Measurements from ENCODE around the gene MCRIP2. TPM values are rescaled to one million over a fixed set of nuclear protein-coding genes. Genes with fewer than 3 reads are reported as not detected.
A peak's percentile ranks its signal among the peaks of the same experiment; 100 is the strongest.

MCRIP2 gene
- total RNA-seq, 1 experiment from 2014 or later, result 3.3 TPM

DNA sequence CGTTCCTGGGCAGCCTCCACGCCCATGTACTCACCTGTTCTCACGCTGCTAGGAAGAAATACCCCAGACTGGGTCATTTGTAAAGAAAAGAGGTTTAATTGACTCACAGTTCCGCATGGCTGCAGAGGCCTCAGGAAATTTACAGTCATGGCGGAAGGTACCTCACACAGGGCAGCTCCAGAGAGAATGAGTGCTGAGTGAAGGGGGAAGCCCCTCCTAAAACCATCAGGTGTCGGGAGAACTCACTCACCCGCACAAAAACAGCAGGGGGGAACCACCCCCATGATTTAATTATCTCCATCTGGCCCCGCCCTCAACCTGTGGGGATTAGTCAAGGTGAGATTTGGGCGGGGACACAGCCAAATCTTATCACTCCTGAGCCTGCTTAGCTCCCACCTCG is 33.6 kb upstream of the MCRIP2 start:
- Histone ChIP-seq H3K4me1 (no peaks in the 10 kb centered on the region), H3K36me3 (no peaks in the 10 kb centered on the region), H3K4me3 (no peak overlapping the region), H3K9me3 (replicated peaks) (no peaks in the 10 kb centered on the region; the same call in 1 of the 2 replicates), H3K27me3 (no peaks in the 10 kb centered on the region), H3K27ac (no peak overlapping the region)
- DNase-seq, result no peak

DNA sequence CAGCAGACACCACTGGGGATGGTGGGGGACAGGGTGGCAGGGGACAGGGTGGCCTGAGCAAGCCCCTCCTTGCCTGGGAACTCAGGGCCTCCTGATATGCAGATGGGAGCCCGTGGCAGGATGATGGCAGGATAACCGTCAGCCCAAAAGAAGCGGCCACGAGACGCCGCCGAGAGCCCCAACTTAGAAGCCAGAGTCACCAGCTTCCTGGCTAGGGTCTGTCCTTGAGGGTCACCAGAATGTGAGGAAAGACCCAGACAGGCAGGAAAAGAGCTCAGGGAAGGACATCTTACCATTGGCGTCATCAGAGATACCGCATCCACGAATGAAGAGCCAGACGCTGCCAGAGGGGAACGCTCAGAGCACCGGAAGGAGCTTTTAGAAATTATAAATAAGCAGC is 32.3 kb upstream of the MCRIP2 start:
- Histone ChIP-seq H3K4me3 (no peak overlapping the region), H3K4me1 (no peaks in the 10 kb centered on the region), H3K36me3 (no peaks in the 10 kb centered on the region), H3K27me3 (no peaks in the 10 kb centered on the region), H3K9me3 (replicated peaks) (no peaks in the 10 kb centered on the region; the same call in 1 of the 2 replicates), H3K27ac (no peak overlapping the region)
- no peak for DNase-seq

- Histone ChIP-seq H3K4me1 (no peaks in the 10 kb centered on the region), H3K27me3 (no peaks in the 10 kb centered on the region), H3K4me3 (no peak overlapping the region), H3K36me3 (no peaks in the 10 kb centered on the region), H3K9me3 (replicated peaks) (no peaks in the 10 kb centered on the region; the same call in 1 of the 2 replicates), H3K27ac (no peak overlapping the region)
- DNase-seq, result no peak
Observed at GRCh38 chr16:609984-610383, 31.6 kb upstream of the MCRIP2 start.

DNA sequence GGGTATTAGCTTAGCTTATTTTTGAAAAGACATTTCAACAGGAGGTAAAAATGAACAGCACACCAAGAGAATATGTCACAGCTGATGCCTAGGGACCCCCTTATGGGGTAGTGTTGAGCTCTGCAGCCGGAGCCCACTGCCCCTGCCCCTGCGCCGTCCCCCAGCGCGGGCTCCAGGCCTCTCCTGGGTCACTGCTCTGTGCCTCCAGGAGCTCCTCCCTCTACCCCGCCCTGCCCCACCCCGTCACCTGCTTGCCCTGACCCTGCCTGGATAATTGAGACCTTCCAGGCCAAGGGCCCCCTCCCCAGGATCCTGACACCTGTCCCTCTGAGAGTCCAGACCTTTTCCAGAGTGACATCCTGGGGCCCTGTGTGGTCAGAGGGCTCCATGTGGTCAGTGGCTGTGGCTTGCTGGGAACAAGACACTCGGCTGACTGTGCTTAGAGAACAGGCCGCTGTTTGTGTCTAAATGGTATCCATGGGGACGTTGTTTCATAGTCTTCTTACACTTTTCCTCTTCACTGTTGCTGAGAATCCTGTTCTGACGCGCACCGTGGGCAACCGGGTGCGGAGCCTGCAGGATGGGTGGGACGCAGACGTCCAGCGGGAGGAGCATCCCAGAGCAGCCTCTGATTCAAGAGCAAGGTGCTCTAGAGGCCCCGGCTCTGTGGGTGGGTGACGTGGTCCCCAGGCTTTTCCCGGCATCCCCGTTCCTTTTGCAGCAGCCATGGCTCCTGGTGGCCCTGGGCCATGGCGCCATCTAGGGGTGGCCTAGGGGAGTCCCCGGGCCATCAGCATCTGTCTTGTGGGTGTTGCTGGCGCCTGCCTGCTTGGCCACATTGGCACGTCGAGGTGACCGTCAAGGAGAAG is 30.9 kb upstream of the MCRIP2 start:
- Histone ChIP-seq H3K4me1 (no peaks in the 10 kb centered on the region), H3K9me3 (replicated peaks) (no peaks in the 10 kb centered on the region; the same call in 1 of the 2 replicates), H3K36me3 (no peaks in the 10 kb centered on the region), H3K27ac (no peak overlapping the region), H3K4me3 (no peak overlapping the region), H3K27me3 (no peaks in the 10 kb centered on the region)
- DNase-seq, result peak; percentile 47 to 66

- Histone ChIP-seq H3K27ac (no peak overlapping the region), H3K27me3 (no peaks in the 10 kb centered on the region), H3K36me3 (no peaks in the 10 kb centered on the region), H3K4me3 (no peak overlapping the region), H3K4me1 (no peaks in the 10 kb centered on the region), H3K9me3 (replicated peaks) (no peaks in the 10 kb centered on the region)
- DNase-seq, result no peak
Observed at GRCh38 chr16:615122-615521, 26.5 kb upstream of the MCRIP2 start.

DNA sequence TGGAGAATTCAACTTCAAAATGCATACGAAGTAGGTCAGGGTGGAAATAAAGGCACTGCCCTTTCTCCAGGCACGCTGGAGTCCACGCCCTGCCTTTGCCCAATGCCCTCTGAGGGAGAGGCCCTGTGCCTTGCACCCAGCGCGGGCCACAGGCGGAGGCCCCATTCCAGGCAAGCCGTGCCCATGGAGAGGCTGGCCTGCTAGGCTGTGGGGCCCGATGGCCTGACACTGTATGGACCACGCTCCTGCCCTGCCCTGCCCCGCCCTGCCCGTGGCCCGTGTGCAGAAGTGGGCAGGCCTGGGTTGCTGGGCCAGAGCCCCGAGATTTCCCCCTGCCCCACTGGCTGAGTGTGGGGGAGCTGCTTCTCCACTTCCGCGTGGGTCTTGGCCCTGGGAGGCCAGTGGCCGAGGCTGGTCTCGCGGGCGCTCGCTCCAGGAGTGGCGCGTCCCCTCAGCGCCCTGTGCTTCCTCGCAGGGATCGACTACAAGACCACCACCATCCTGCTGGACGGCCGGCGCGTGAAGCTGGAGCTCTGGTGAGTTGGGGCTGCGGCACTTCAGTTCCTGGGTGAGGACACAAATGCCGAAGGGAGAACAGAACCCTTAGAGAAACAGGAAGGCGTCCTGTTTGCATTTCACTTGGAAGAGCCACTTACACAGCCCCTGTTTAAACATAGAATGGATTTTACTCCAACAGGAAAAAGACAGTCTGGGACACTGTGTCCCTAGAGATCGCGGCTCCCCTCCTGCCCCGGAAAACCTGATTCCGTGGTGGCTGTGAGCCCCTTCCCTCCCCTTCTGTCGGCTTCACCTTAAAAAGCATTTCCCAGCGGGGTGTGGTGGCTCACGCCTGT is 24.7 kb upstream of the MCRIP2 start:
- DNase-seq, result no peak
- Histone ChIP-seq H3K4me1 (no peaks in the 10 kb centered on the region), H3K36me3 (no peaks in the 10 kb centered on the region)

GRCh38 chr16:617855-618254 is 23.8 kb upstream of the MCRIP2 start:
- DNase-seq, result no peak

More for the DNA sequence above, 24.7 kb upstream of the MCRIP2 start:
- H3K4me3 ChIP-seq, result no peak overlapping the region
- H3K27me3 ChIP-seq, result no peaks in the 10 kb centered on the region
- H3K27ac ChIP-seq, result no peak overlapping the region
- H3K9me3 ChIP-seq (replicated peaks), result no peaks in the 10 kb centered on the region

DNA sequence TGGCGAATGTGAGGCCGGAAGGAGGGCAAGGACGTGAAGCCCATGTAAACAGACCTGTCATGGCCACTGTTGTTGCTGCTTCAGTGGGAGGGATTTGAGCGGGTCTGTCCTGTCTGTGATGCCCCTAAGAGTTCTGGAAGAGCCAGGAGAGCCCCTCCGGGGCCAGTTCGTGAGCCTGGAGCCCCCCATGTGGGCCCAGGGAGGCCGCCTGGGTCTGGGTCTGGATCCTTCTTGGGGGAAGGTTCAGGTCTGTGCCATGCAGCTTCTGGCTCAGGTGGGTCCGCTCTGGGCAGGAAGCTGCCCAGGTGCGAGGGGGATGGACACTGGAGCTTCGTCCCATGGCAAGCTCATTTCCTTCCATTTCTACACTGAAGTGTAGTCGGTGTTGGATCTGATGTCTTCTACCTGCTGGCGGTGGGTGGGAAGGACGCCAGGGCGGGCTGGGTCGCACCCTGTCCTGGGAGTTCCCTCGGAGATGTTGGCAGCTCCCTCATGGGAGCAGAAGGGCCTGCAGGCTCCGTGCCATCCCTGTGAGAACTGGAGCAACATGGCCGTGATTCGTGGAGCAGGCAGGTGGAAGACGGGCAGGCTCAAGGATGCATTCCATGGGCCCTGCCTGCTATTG is 22.0 kb upstream of the MCRIP2 start:
- Histone ChIP-seq H3K9me3 (replicated peaks) (no peaks in the 10 kb centered on the region), H3K27ac (no peak overlapping the region), H3K4me3 (no peak overlapping the region), H3K36me3 (no peaks in the 10 kb centered on the region), H3K4me1 (no peaks in the 10 kb centered on the region), H3K27me3 (no peaks in the 10 kb centered on the region)
- no peak for DNase-seq

More at GRCh38 chr16:617855-618254, 23.8 kb upstream of the MCRIP2 start:
- H3K27me3 ChIP-seq, result no peaks in the 10 kb centered on the region
- H3K9me3 ChIP-seq (replicated peaks), result no peaks in the 10 kb centered on the region
- H3K27ac ChIP-seq, result no peak overlapping the region
- H3K36me3 ChIP-seq, result no peaks in the 10 kb centered on the region
- no peak overlapping the region for H3K4me3 ChIP-seq
- no peaks in the 10 kb centered on the region for H3K4me1 ChIP-seq

- H3K36me3 ChIP-seq, result no peaks in the 10 kb centered on the region
- no peaks in the 10 kb centered on the region for H3K4me1 ChIP-seq
- H3K27me3 ChIP-seq, result no peaks in the 10 kb centered on the region
- no peak for DNase-seq
- no peaks in the 10 kb centered on the region for H3K9me3 ChIP-seq (replicated peaks)
- H3K27ac ChIP-seq, result no peak overlapping the region
- H3K4me3 ChIP-seq, result no peak overlapping the region
Observed at GRCh38 chr16:620700-621525, 20.7 kb upstream of the MCRIP2 start.

DNA sequence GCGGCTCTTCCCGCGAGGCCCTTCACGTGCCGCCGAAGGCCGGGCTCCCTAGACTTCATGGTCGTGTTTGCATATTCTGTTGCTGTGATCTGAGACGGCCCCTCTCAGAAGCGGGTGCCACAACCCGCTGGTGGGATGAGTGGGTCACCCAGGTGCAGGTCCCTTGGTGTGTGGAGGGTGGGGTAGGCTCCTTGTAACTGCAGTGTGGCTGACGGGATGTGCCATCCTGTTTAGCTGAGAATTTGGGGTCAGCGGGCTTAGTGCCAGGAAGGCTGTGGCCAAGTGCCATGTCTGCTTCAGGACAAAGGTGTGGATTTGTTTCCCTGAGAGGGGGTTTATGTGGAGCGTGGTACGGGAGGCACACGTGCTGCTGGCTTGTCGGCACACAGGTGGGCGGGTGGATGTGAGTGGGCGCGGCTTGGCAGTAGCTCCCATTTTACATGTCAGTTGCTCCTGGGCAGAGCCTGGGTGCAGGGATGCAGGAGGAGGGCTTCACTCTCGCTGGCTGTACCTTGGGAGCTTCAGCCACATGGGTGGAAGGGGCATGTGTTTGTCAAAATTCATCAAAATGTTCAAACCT is 20.0 kb upstream of the MCRIP2 start:
- DNase-seq, result no peak
- H3K27ac ChIP-seq, result no peak overlapping the region
- H3K36me3 ChIP-seq, result no peaks in the 10 kb centered on the region
- H3K9me3 ChIP-seq (replicated peaks), result no peaks in the 10 kb centered on the region
- H3K4me3 ChIP-seq, result no peak overlapping the region
- H3K27me3 ChIP-seq, result no peaks in the 10 kb centered on the region
- no peaks in the 10 kb centered on the region for H3K4me1 ChIP-seq

- Histone ChIP-seq H3K36me3 (no peaks in the 10 kb centered on the region; the same call in 1 of the 2 replicates), H3K27ac (no peak overlapping the region), H3K27me3 (no peaks in the 10 kb centered on the region), H3K4me1 (no peaks in the 10 kb centered on the region), H3K9me3 (replicated peaks) (no peaks in the 10 kb centered on the region), H3K4me3 (no peak overlapping the region)
- no peak for DNase-seq
Observed at GRCh38 chr16:622920-623280, 18.7 kb upstream of the MCRIP2 start.

DNA sequence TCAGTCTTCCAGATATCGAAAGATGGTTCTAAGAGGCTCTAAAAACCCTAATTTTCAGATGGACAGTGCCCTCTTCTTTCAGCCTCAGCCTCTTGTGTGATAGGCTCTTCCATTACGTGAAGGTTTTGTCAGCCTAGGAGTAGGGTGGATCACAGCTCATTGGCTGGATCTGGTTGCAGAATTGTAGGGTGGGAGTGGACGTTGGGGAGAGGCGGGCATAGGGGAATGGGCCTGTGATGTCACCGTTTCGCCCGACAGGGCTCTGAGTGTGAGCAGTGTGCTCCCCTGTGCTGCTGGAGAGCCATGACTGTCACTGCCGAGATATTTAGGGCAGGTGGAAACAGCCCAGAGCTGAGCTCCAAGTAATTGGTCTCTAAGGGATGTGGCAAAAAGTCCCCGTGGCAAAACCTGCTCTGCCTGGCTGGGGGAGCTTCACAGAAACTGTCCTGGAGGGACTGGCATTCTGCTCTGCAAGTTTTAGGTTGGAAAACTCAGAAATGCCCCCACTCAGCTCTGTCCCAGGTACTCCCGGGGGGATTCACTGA is 17.0 kb upstream of the MCRIP2 start:
- Histone ChIP-seq H3K27me3 (no peaks in the 10 kb centered on the region), H3K9me3 (replicated peaks) (no peaks in the 10 kb centered on the region), H3K27ac (no peak overlapping the region), H3K36me3 (no peaks in the 10 kb centered on the region; the same call in 1 of the 2 replicates), H3K4me3 (no peak overlapping the region), H3K4me1 (peaks cover 6% of the 10 kb centered on the region; the same call in 1 of the 2 replicates)
- peak in 1 of 2 experiments; percentile 38 for DNase-seq

DNA sequence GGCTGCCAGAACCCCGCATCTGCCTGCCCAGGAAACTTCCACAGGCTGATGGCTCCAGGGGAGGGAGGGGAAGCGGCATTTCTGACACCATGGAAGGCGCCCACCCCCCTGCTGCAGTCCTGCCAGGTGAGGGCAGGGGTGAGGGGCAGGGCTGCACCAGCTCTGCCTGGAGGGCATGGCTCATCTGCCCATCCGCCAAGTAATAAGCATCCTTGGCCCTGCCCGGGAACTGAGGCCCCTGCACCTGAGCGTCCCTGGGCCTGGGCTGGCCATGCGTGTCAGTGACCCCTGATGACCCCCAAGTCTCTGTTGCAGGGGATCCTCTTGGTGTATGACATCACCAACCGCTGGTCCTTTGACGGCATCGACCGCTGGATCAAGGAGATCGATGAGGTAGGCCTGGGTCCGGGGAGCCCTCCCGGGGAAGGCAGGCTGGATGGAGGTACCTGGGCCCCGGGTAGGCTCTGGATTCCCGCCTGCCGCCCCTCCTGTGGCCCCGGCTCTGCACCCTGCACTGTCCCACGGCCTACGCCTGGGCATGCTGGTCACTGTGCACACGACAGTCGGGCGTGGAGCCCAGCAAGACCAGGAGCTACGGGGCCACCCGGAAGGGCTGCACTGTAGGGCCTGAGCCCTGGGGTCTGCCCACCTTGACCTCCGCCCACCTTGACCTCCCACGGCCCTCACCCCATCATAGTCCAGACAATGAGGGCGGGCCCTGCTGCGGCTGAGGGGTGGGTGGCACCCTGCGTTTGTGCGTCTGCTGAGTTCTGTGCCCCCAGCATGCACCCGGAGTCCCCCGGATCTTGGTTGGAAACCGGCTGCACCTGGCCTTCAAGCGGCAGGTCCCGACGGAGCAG is 16.3 kb upstream of the MCRIP2 start:
- no peak for DNase-seq
- Histone ChIP-seq H3K9me3 (replicated peaks) (no peaks in the 10 kb centered on the region), H3K27me3 (no peaks in the 10 kb centered on the region), H3K4me1 (peaks cover 10% of the 10 kb centered on the region), H3K36me3 (no peaks in the 10 kb centered on the region; the same call in 1 of the 2 replicates), H3K27ac (no peak overlapping the region), H3K4me3 (no peak overlapping the region)
